GM19240 (cell line): ENCODE results near the gene ANKS6.

Experiments used
- DNase-seq: peaks from one replicate; pipeline ENCODE4 v3.0.0; 2011; ENCODE audit warnings: low spot score; ENCODE audit not compliant: insufficient read length

The ANKS6 gene

GRCh38 chr9:98772364-98773155, 23.8 kb downstream of the ANKS6 start:
- DNase-seq = no peak

GRCh38 chr9:98771209-98771874, 25.0 kb downstream of the ANKS6 start:
- DNase-seq = no peak

- no peak for DNase-seq
These were observed 25.6 kb downstream of the ANKS6 start for GRCh38 chr9:98770717-98771116.

- DNase-seq = no peak
These were observed 28.0 kb downstream of the ANKS6 start for GRCh38 chr9:98768344-98768743.

GRCh38 chr9:98767915-98768314, 28.4 kb downstream of the ANKS6 start:
- DNase-seq = no peak

GRCh38 chr9:98767196-98767595, 29.2 kb downstream of the ANKS6 start:
- no peak for DNase-seq

GRCh38 chr9:98766586-98766985, 29.8 kb downstream of the ANKS6 start:
- DNase-seq = no peak

GRCh38 chr9:98765256-98765655, 31.1 kb downstream of the ANKS6 start:
- no peak for DNase-seq

- no peak for DNase-seq
These were observed 32.2 kb downstream of the ANKS6 start for GRCh38 chr9:98763986-98764745.

- DNase-seq = no peak
These were observed 36.1 kb downstream of the ANKS6 start for GRCh38 chr9:98760231-98760630.

- no peak for DNase-seq
These were observed 41.2 kb downstream of the ANKS6 start for GRCh38 chr9:98755006-98755618.

GRCh38 chr9:98751210-98751609, 45.1 kb downstream of the ANKS6 start:
- no peak for DNase-seq

- DNase-seq = no peak
These were observed 45.8 kb downstream of the ANKS6 start for GRCh38 chr9:98750364-98751060.

GRCh38 chr9:98747476-98747875, 48.9 kb downstream of the ANKS6 start:
- no peak for DNase-seq

- DNase-seq = no peak
These were observed 50.9 kb downstream of the ANKS6 start for GRCh38 chr9:98745470-98745869.

- no peak for DNase-seq
These were observed 52.3 kb downstream of the ANKS6 start for GRCh38 chr9:98743818-98744611.

GRCh38 chr9:98743329-98743728, 53.0 kb downstream of the ANKS6 start:
- no peak for DNase-seq

GRCh38 chr9:98742325-98743280, 53.8 kb downstream of the ANKS6 start:
- no peak for DNase-seq

- no peak for DNase-seq
These were observed 56.0 kb downstream of the ANKS6 start for GRCh38 chr9:98740226-98740881.
